HG03108 (cell line): ENCODE data around the gene RCE1.

ENCODE experiments used
- ATAC-seq: cut with Tn5 transposase; IDR thresholded peaks from one replicate; pipeline ENCODE4 v1.9.1; 2021; ENCODE audit warnings: moderate library complexity; ENCODE audit not compliant: unreplicated experiment

The RCE1 gene

GRCh38 chr11:66868082-66868725 is 25.0 kb downstream of the RCE1 start:
- ATAC-seq: no peak

GRCh38 chr11:66868726-66869566 is 25.7 kb downstream of the RCE1 start:
- peak; percentile 88 for ATAC-seq

- no peak for ATAC-seq
Observed at GRCh38 chr11:66869567-66869870, 26.3 kb downstream of the RCE1 start.

- ATAC-seq: no peak
Observed at GRCh38 chr11:66870131-66870530, 26.9 kb downstream of the RCE1 start.

GRCh38 chr11:66870616-66871520 is 27.6 kb downstream of the RCE1 start:
- no peak for ATAC-seq

- no peak for ATAC-seq
Observed at GRCh38 chr11:66871521-66871901, 28.3 kb downstream of the RCE1 start.

GRCh38 chr11:66874232-66874631 is 31.0 kb downstream of the RCE1 start:
- ATAC-seq: no peak

GRCh38 chr11:66875378-66875777 is 32.1 kb downstream of the RCE1 start:
- no peak for ATAC-seq

- ATAC-seq: no peak
Observed at GRCh38 chr11:66877588-66878385, 34.5 kb downstream of the RCE1 start.

- no peak for ATAC-seq
Observed at GRCh38 chr11:66878474-66878873, 35.2 kb downstream of the RCE1 start.

- ATAC-seq: no peak
Observed at GRCh38 chr11:66879000-66879399, 35.8 kb downstream of the RCE1 start.

- no peak for ATAC-seq
Observed at GRCh38 chr11:66879583-66879982, 36.3 kb downstream of the RCE1 start.

GRCh38 chr11:66879999-66880398 is 36.8 kb downstream of the RCE1 start:
- no peak for ATAC-seq

GRCh38 chr11:66880496-66881450 is 37.5 kb downstream of the RCE1 start:
- no peak for ATAC-seq

- no peak for ATAC-seq
Observed at GRCh38 chr11:66881451-66881835, 38.2 kb downstream of the RCE1 start.

GRCh38 chr11:66881927-66882452 is 38.7 kb downstream of the RCE1 start:
- no peak for ATAC-seq

GRCh38 chr11:66882561-66883015 is 39.3 kb downstream of the RCE1 start:
- no peak for ATAC-seq

GRCh38 chr11:66883016-66883965 is 40.0 kb downstream of the RCE1 start:
- no peak for ATAC-seq
